OCI-LY1 (cell line): Measurements from ENCODE around the gene RBM20.

Experiments used
- CTCF ChIP-seq: fragments of 200-600 bp; sonication (generic), shearing (Covaris generic); IDR thresholded peaks from 2 replicates; pipeline ENCODE4 v1.5.1; 2017; ENCODE audit warnings: mild to moderate bottlenecking, antibody characterized with exemption, low read length, moderate library complexity, mixed read lengths
- EZH2 ChIP-seq: fragments of 200-600 bp; sonication (generic), shearing (Covaris generic); IDR thresholded peaks from 2 replicates; pipeline ENCODE4 v1.8.0; 2017; ENCODE audit warnings: borderline replicate concordance, mixed run types, mild to moderate bottlenecking, antibody characterized with exemption, low read length, moderate library complexity, mixed read lengths

GRCh38 chr10:110859973-110860376 lies 215.8 kb downstream of the RBM20 start:
- TF ChIP-seq CTCF (no peak), EZH2 (no peak)
